Transverse colon (tissue), 4 donors: ENCODE data around the gene HMSD. TPM values are rescaled to one million over a fixed set of nuclear protein-coding genes. Genes with fewer than 3 reads are reported as not detected.

Source experiments
- DNase-seq: peaks from one replicate; pipeline ENCODE4 v3.0.0-alpha.2; 2019
- H3K27ac ChIP-seq, 4 donors: fragments of 200-600 bp; sonication (generic); 2 replicates each; pipeline ENCODE4 v1.5.1; 2016 to 2018; ENCODE audit warnings: inconsistent platforms in 4 of 4
- H3K27me3 ChIP-seq: fragments of 200-600 bp; sonication (generic); 2 replicates; pipeline ENCODE4 v1.5.1; 2017; ENCODE audit warnings: inconsistent platforms
- H3K36me3 ChIP-seq, 4 donors: fragments of 200-600 bp; sonication (generic); 2 replicates each; pipeline ENCODE4 v1.5.1; 2017 to 2019; ENCODE audit warnings: inconsistent platforms in 4 of 4
- H3K4me1 ChIP-seq, 4 donors: fragments of 200-600 bp; sonication (generic); 2 replicates each; pipeline ENCODE4 v1.5.1; 2017 to 2020; ENCODE audit warnings: inconsistent platforms in 4 of 4
- H3K4me3 ChIP-seq, 4 donors: fragments of 200-600 bp; sonication (generic); 1 replicate in 1 of 4; 2 replicates in 3 of 4; pipeline versions ENCODE4 v1.5.1 to v1.6.1; 2017 to 2019; ENCODE audit warnings: inconsistent platforms in 4 of 4
- H3K9me3 ChIP-seq, 2 donors: fragments of 200-600 bp; sonication (generic); 2 replicates each; pipeline ENCODE4 v1.5.1; 2017 to 2019; ENCODE audit warnings: inconsistent platforms in 2 of 2
- EP300 ChIP-seq: sonication (generic); formaldehyde crosslinking; IDR thresholded peaks from one replicate; pipeline ENCODE4 v1.6.1; 2017; ENCODE audit warnings: antibody characterized with exemption, low read depth
- POLR2A ChIP-seq: fragments of 450-650 bp; IDR thresholded peaks from one replicate; pipeline ENCODE4 v1.6.1; 2016; ENCODE audit warnings: antibody characterized with exemption, mild to moderate bottlenecking, moderate library complexity
- POLR2AphosphoS5 ChIP-seq, 3 donors: sonication (generic); formaldehyde crosslinking; IDR thresholded peaks; one replicate each; pipeline ENCODE4 v1.6.1; 2016; ENCODE audit warnings: antibody characterized with exemption in 3 of 3
- WGBS, 2 donors: methylation state at CpG; one replicate each; pipeline ENCODE4 v1.1.5; 2018; ENCODE audit warnings: low coverage in 1 of 2; 5-methylcytosine and 5-hydroxymethylcytosine counted together
- in situ Hi-C, 4 donors: fragments of 200-750 bp; cut with MboI; loops; one replicate each; pipeline versions ENCODE4 v1.15.0 to v1.15.1; 2017; ENCODE audit warnings: low sequenced_read_pairs in 3 of 4, low pct_ligation_motif_present in 1 of 4, low pct_unique_long_range_greater_than_20kb in 1 of 4
- intact Hi-C: fragments of 100-400 bp; cut with DNase I; formaldehyde crosslinking; loops from one replicate; pipeline ENCODE4 v1.15.1; 2023; ENCODE audit warnings: low total_unique reads
- total RNA-seq, 4 donors: library from RNA; depleted of rRNA; stranded (reverse); fragments of >200 nt; gene quantifications; one replicate each; pipeline ENCODE4 v1.1.0, GENCODE V29; 2016
- TF ChIP-seq, protein P1 (sequence below), 5 experiments: fragments of 200-600 bp in 3 of 5; fragments of 450-650 bp in 2 of 5; sonication (generic) in 3 of 5; IDR thresholded peaks; 1 replicate in 2 of 5; 2 replicates in 3 of 5; pipeline ENCODE4 v1.5.1; 2016 to 2017; ENCODE audit warnings: antibody characterized with exemption in 5 of 5, inconsistent platforms in 3 of 5, mild to moderate bottlenecking in 2 of 5, moderate library complexity in 1 of 5

Gene HMSD
- total RNA-seq, 4 donors from 2014 or later, result 0.64 TPM; not detected in 3

DNA sequence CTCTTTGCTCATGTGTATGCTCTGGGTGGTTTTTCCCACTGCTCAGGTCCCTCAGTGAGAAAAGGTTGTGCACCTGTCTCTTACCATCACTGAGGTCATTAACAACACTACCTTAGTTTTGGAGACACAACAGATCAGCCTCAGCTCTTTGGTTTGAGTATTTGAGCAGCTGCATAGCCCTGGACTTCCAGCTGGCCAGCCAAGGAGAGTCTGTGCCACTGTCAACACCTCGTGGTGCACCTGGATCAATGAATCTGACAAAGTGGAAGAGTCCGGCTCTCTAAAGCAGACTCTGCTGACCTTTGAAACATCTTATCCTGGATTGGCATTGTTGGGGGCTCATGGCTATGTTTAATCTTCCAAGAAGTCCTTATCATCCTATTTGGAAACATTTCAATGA lies 50.8 kb downstream of the HMSD start:
- Histone ChIP-seq H3K36me3 (no peaks in the 10 kb centered on the region), H3K9me3 (peaks cover 0 to 3% of the 10 kb centered on the region in 2 donors), H3K27me3 (no peaks in the 10 kb centered on the region), H3K27ac (no peak overlapping the region), H3K4me3 (no peak overlapping the region), H3K4me1 (no peaks in the 10 kb centered on the region)
- in situ Hi-C loops (loop anchor here in 3 of 4 donors (25.0 kb wide), 1 partner anchor 488 kb away; no protein-coding TSS in a partner anchor), intact Hi-C loops (loop anchor here (5.0 to 10.0 kb wide), 2 partner anchors 38 to 55 kb away; partner anchors contain the start of gene HMSD)
- DNase-seq, result no peak
- TF ChIP-seq POLR2AphosphoS5 (IDR thresholded peaks at IDR 0.05) (no peak), EP300 (no peak), POLR2A (no peak)
- TF ChIP-seq, protein P1, sequence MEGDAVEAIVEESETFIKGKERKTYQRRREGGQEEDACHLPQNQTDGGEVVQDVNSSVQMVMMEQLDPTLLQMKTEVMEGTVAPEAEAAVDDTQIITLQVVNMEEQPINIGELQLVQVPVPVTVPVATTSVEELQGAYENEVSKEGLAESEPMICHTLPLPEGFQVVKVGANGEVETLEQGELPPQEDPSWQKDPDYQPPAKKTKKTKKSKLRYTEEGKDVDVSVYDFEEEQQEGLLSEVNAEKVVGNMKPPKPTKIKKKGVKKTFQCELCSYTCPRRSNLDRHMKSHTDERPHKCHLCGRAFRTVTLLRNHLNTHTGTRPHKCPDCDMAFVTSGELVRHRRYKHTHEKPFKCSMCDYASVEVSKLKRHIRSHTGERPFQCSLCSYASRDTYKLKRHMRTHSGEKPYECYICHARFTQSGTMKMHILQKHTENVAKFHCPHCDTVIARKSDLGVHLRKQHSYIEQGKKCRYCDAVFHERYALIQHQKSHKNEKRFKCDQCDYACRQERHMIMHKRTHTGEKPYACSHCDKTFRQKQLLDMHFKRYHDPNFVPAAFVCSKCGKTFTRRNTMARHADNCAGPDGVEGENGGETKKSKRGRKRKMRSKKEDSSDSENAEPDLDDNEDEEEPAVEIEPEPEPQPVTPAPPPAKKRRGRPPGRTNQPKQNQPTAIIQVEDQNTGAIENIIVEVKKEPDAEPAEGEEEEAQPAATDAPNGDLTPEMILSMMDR (IDR thresholded peaks at IDR 0.05), result no peak
- 76% methylated on average over 2 of the region's 2 CpGs; no CpG with 5 or more reads in 1 of the 2 donors for WGBS, 2 donors

DNA sequence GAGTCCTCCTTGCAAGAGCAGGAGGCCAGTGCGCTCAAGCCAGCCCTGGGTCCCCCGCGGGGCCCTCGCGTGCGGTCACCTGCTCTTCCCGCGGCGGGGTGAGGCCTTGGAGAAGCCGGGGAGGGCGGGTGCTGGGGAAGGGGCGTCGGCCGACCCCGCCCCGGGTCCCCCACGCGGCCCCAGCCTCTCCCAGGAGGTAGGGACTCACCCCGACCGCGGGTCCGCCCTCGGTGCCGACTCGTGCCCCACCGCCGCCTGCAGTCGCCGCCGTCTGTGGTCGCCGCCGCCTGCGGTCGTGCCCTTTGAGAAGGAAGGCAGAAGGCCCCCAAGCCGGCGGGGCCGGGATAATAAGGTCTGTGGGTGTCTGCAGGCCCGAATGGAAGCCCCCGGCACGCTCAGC lies 53.5 kb downstream of the HMSD start:
- Histone ChIP-seq H3K4me3 (no peak overlapping the region), H3K9me3 (no peaks in the 10 kb centered on the region), H3K27me3 (no peaks in the 10 kb centered on the region), H3K27ac (no peak overlapping the region), H3K36me3 (no peaks in the 10 kb centered on the region), H3K4me1 (no peaks in the 10 kb centered on the region)
- no peak for DNase-seq
- WGBS, 2 donors, result 74 to 80% methylated on average over 1 to 41 of the region's 41 CpGs
- no peak for TF ChIP-seq EP300
- no peak for TF ChIP-seq POLR2AphosphoS5 (IDR thresholded peaks at IDR 0.05)
- TF ChIP-seq, protein P1 (IDR thresholded peaks at IDR 0.05), result no peak
- no peak for TF ChIP-seq POLR2A
- intact Hi-C loops (no loop called here), in situ Hi-C loops (no loop called here)

DNA sequence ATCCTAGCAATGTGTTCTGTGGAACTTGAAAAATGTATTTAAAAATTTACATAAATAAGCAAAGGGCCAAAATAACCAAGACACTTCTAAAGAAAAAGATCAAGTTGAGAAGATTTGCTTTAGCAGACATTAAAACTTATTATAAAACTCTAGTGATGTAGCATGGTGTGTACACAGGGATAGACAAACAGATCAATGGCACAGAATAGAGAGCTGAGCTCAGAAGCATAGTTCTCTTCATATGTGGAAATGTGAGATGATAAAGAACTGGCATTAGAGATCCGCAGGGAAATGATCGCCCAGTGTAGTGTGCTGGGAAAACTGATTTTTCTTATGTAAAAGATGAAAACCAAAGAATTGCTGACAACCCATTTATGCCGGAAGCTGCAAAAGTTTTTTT lies 60.2 kb downstream of the HMSD start:
- Histone ChIP-seq H3K27ac (no peak overlapping the region), H3K4me3 (no peak overlapping the region), H3K36me3 (no peaks in the 10 kb centered on the region), H3K4me1 (no peaks in the 10 kb centered on the region), H3K9me3 (no peaks in the 10 kb centered on the region), H3K27me3 (no peaks in the 10 kb centered on the region)
- DNase-seq, result no peak
- in situ Hi-C loops, result no loop called here
- intact Hi-C loops, result no loop called here
- TF ChIP-seq POLR2A (no peak), EP300 (no peak), POLR2AphosphoS5 (IDR thresholded peaks at IDR 0.05) (no peak)
- 94 to 97% methylated on average over 3 of the region's 3 CpGs for WGBS, 2 donors

Other genes starting within 250 kb of the HMSD start
- gene SERPINB11, start 246.3 kb upstream of the HMSD start, total RNA-seq, result not detected
- gene SERPINB7, start 173.9 kb upstream of the HMSD start, total RNA-seq, result not detected
- 10 to 100 TPM in 1 of 4 donors, not detected in 3; 48.3 TPM for gene SERPINB2, start 61.6 kb upstream of the HMSD start, total RNA-seq
- not detected for gene SERPINB10, start 41.3 kb upstream of the HMSD start, total RNA-seq
- gene SERPINB8, start 20.8 kb downstream of the HMSD start, total RNA-seq, result 10 to 100 TPM in 3 of 4 donors, 1 to 10 TPM in 1; 3.0 to 15.7 (median 13.5) TPM
- gene LINC00305, start 199.8 kb downstream of the HMSD start, total RNA-seq, result not detected